Aorta (tissue), 5 donors: ENCODE measurements around the gene TIMM17B. TPM values are rescaled to one million over a fixed set of nuclear protein-coding genes. Genes with fewer than 3 reads are reported as not detected.

Experiments
- ATAC-seq: fragments of 200-7000 bp; cut with Tn5 transposase; one replicate; pipeline ENCODE4 v1.9.1; 2022; ENCODE audit warnings: moderate library complexity; ENCODE audit not compliant: low FRiP score
- DNase-seq, 2 donors: peaks; one replicate each; pipeline ENCODE4 v3.0.0-alpha.2; 2020
- H3K27ac ChIP-seq, 2 donors: one replicate each; pipeline ENCODE4 v1.5.1; 2013; ENCODE audit warnings: low read length in 2 of 2, mild to moderate bottlenecking in 2 of 2, moderate library complexity in 2 of 2, control low read depth in 1 of 2, inconsistent platforms in 1 of 2, low read depth in 1 of 2
- H3K27me3 ChIP-seq, 2 donors: one replicate each; pipeline ENCODE4 v1.6.1; 2013; ENCODE audit warnings: control low read depth in 1 of 2, low read length in 1 of 2, mild to moderate bottlenecking in 1 of 2, moderate library complexity in 1 of 2; ENCODE audit not compliant: insufficient read depth in 2 of 2, control insufficient read depth in 1 of 2
- H3K36me3 ChIP-seq, 2 donors: one replicate each; pipeline ENCODE4 v1.6.1; 2013; ENCODE audit warnings: control low read depth in 1 of 2, low read length in 1 of 2, mild to moderate bottlenecking in 1 of 2; ENCODE audit not compliant: insufficient read depth in 2 of 2, control insufficient read depth in 1 of 2
- H3K4me1 ChIP-seq, 2 donors: one replicate each; pipeline ENCODE4 v1.6.1; 2013; ENCODE audit warnings: low read length in 2 of 2, control low read depth in 1 of 2, mild to moderate bottlenecking in 1 of 2, moderate library complexity in 1 of 2; ENCODE audit not compliant: insufficient read depth in 2 of 2, control insufficient read depth in 1 of 2
- H3K4me3 ChIP-seq, 2 donors: one replicate each; pipeline ENCODE4 v1.5.1; 2013; ENCODE audit warnings: low read length in 2 of 2, control low read depth in 1 of 2, mild to moderate bottlenecking in 1 of 2
- H3K9me3 ChIP-seq: one replicate; pipeline ENCODE4 v1.6.1; 2013; ENCODE audit warnings: mild to moderate bottlenecking, low read length; ENCODE audit not compliant: control insufficient read depth
- WGBS, 2 donors: extraction: QIAGEN DNeasy Blood & Tissue Kit; methylation state at CpG; one replicate each; pipeline ENCODE4 v1.1.7; 2013; 5-methylcytosine and 5-hydroxymethylcytosine counted together
- intact Hi-C, 2 donors: fragments of 100-400 bp; cut with DNase I; formaldehyde crosslinking; loops; one replicate each; pipeline versions ENCODE4 v1.14.2 to v1.15.0; 2022
- polyA plus RNA-seq, 2 donors: library from polyadenylated mRNA; stranded (reverse); fragments of 200-250 nt; gene quantifications; one replicate each; pipeline ENCODE4 v1.2.3, GENCODE V29; 2013
- total RNA-seq, 2 donors: library from RNA; stranded (reverse); fragmentation: NEBNext Ultra II Directional; extraction: Animal tissue kit (Norgen Biotek cat#: 25700); gene quantifications; one replicate each; pipeline ENCODE4 v1.2.1, GENCODE V29; 2021
- donor health status: healthy with polysubstance abuse.
- donor health status: Bipolar disorder and iron deficiency.
- donor health status: DM: no; HTN: no; CAD: no.
- donor health status: DM: no; HTN: no; CAD: no.
- donor health status: DM: yes; HTN: yes; CAD: no.

The TIMM17B gene
- total and polyA plus RNA-seq, 4 donors = 26.2 to 44.5 (median 32.4) TPM

GRCh38 chrX:48920718-48921104 is 23.1 kb upstream of the TIMM17B start:
- Histone ChIP-seq H3K27me3 (no peaks in the 10 kb centered on the region), H3K36me3 (peaks cover 0 to 8% of the 10 kb centered on the region in 2 donors), H3K9me3 (no peaks in the 10 kb centered on the region), H3K4me1 (no peaks in the 10 kb centered on the region), H3K27ac (no peak overlapping the region), H3K4me3 (no peak overlapping the region)
- intact Hi-C loops = no loop called here
- 73 to 87% methylated on average over 4 of the region's 4 CpGs for WGBS, 2 donors
- DNase-seq (peak in 1 of 2 donors; percentile 17), ATAC-seq (no peak)

- intact Hi-C loops = loop anchor here in 1 of 2 donors (5.0 kb wide), 1 partner anchor 37 kb away; the partner anchor contains the start of gene OTUD5
- peak overlapping the region in 1 of 2 donors; percentile 48 for H3K27ac ChIP-seq
- no peaks in the 10 kb centered on the region for H3K4me1 ChIP-seq
- peak in 1 of 2 donors; percentile 9 for DNase-seq
- no peak for ATAC-seq
- no peaks in the 10 kb centered on the region for H3K27me3 ChIP-seq
- no peaks in the 10 kb centered on the region for H3K9me3 ChIP-seq
- WGBS, 2 donors = 42 to 44% methylated on average over 8 of the region's 8 CpGs
- H3K4me3 ChIP-seq = no peak overlapping the region
- H3K36me3 ChIP-seq = peaks cover 0 to 4% of the 10 kb centered on the region in 2 donors
Measured at GRCh38 chrX:48919947-48920717, 22.6 kb upstream of the TIMM17B start.

- H3K27ac ChIP-seq = peak overlapping the region in 1 of 2 donors; percentile 87
- no peaks in the 10 kb centered on the region for H3K4me1 ChIP-seq
- no peaks in the 10 kb centered on the region for H3K9me3 ChIP-seq
- H3K36me3 ChIP-seq = peaks cover 0 to 2% of the 10 kb centered on the region in 2 donors
- intact Hi-C loops = loop anchor here in 1 of 2 donors (5.0 kb wide), 1 partner anchor 38 kb away; the partner anchor contains the start of gene OTUD5
- DNase-seq (no peak), ATAC-seq (no peak)
- peak overlapping the region in 1 of 2 donors; percentile 39 for H3K4me3 ChIP-seq
- 0 to 31% methylated on average over 15 of the region's 15 CpGs for WGBS, 2 donors
- no peaks in the 10 kb centered on the region for H3K27me3 ChIP-seq
Measured at GRCh38 chrX:48919360-48919841, 21.8 kb upstream of the TIMM17B start.

GRCh38 chrX:48918643-48919340 is 21.2 kb upstream of the TIMM17B start, which contains the start of gene PIM2:
Gene PIM2 (minus strand): TSS chrX:48919024. CDS start chrX:48918834, 190 bp downstream.
- WGBS, 2 donors = 0 to 32% methylated on average over 55 of the region's 55 CpGs
- H3K9me3 ChIP-seq = no peaks in the 10 kb centered on the region
- intact Hi-C loops = loop anchor here in 1 of 2 donors (5.0 kb wide), 1 partner anchor 39 kb away; the partner anchor contains the start of gene OTUD5
- H3K36me3 ChIP-seq = peaks cover 0 to 4% of the 10 kb centered on the region in 2 donors
- H3K4me3 ChIP-seq = peak within 1 kb of the TSS in 1 of 2 donors; percentile 39
- no peaks in the 10 kb centered on the region for H3K27me3 ChIP-seq
- ATAC-seq = peak; percentile 84
- DNase-seq = peak; percentile 93 to 94
- peak within 1 kb of the TSS in 1 of 2 donors; percentile 87 for H3K27ac ChIP-seq
- H3K4me1 ChIP-seq = no peaks in the 10 kb centered on the region

DNA sequence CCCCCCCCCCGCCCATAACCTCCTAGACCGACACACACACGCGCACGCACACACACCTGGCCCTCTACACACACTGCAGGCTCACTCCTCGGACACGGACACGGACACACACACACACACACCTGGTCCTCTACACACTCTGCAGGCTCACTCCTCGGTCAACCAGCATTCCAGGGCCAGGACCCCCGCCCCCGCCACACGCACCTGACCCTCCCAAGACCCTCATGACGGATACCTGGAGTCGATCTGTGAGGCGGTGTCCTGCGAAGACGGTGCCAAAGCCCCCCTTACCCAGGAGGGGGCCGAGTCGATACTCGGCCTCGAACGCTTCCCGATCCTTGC is 20.7 kb upstream of the TIMM17B start:
- 7 to 33% methylated on average over 19 to 23 of the region's 23 CpGs for WGBS, 2 donors
- Histone ChIP-seq H3K27ac (peak overlapping the region in 1 of 2 donors; percentile 87), H3K4me3 (peak overlapping the region in 1 of 2 donors; percentile 31), H3K9me3 (no peaks in the 10 kb centered on the region), H3K4me1 (no peaks in the 10 kb centered on the region), H3K27me3 (no peaks in the 10 kb centered on the region), H3K36me3 (peaks cover 0 to 4% of the 10 kb centered on the region in 2 donors)
- DNase-seq (no peak), ATAC-seq (no peak)
- intact Hi-C loops = loop anchor here in 1 of 2 donors (5.0 kb wide), 1 partner anchor 39 kb away; the partner anchor contains the start of gene OTUD5

GRCh38 chrX:48917139-48918001 is 19.8 kb upstream of the TIMM17B start:
- ATAC-seq (peak; percentile 86), DNase-seq (peak; percentile 92 to 95)
- peaks cover 0 to 2% of the 10 kb centered on the region in 2 donors for H3K36me3 ChIP-seq
- H3K27ac ChIP-seq = peak overlapping the region in 1 of 2 donors; percentile 58
- H3K4me1 ChIP-seq = no peaks in the 10 kb centered on the region
- no peak overlapping the region for H3K4me3 ChIP-seq
- H3K27me3 ChIP-seq = no peaks in the 10 kb centered on the region
- H3K9me3 ChIP-seq = no peaks in the 10 kb centered on the region
- intact Hi-C loops = loop anchor here in 1 of 2 donors (5.0 kb wide), 1 partner anchor 40 kb away; the partner anchor contains the start of gene OTUD5
- 24 to 37% methylated on average over 27 of the region's 27 CpGs for WGBS, 2 donors

GRCh38 chrX:48914593-48915493 is 17.3 kb upstream of the TIMM17B start:
- intact Hi-C loops = loop anchor here in 1 of 2 donors (5.0 kb wide), 1 partner anchor 42 kb away; the partner anchor contains the start of gene OTUD5

More at GRCh38 chrX:48914593-48915493, 17.3 kb upstream of the TIMM17B start:
- no peaks in the 10 kb centered on the region for H3K4me1 ChIP-seq
- H3K9me3 ChIP-seq = no peaks in the 10 kb centered on the region
- H3K27ac ChIP-seq = no peak overlapping the region
- no peak overlapping the region for H3K4me3 ChIP-seq
- WGBS, 2 donors = 88 to 90% methylated on average over 13 of the region's 13 CpGs
- no peak for ATAC-seq
- H3K27me3 ChIP-seq = no peaks in the 10 kb centered on the region
- peaks cover 0 to 2% of the 10 kb centered on the region in 2 donors for H3K36me3 ChIP-seq
- peak in 1 of 2 donors; percentile 46 for DNase-seq
